Anterior cingulate cortex (tissue), 58 donors: Measurements from ENCODE around the gene PKD1L1.
"Not testable (repeated sequence)": the region's sequence is repeated elsewhere in the genome, so short reads cannot be mapped to it uniquely, and the experiment has no call there.

Source experiments
- DNase-seq, 58 donors: peaks; one replicate each; lab custom pipeline; 2025; lab: John Stamatoyannopoulos, UW

The PKD1L1 gene

GRCh38 chr7:47751724-47752123 lies 196.5 kb downstream of the PKD1L1 start:
- DNase-seq: not testable (repeated sequence)

GRCh38 chr7:47751043-47751442 lies 197.2 kb downstream of the PKD1L1 start:
- no peak for DNase-seq

DNA sequence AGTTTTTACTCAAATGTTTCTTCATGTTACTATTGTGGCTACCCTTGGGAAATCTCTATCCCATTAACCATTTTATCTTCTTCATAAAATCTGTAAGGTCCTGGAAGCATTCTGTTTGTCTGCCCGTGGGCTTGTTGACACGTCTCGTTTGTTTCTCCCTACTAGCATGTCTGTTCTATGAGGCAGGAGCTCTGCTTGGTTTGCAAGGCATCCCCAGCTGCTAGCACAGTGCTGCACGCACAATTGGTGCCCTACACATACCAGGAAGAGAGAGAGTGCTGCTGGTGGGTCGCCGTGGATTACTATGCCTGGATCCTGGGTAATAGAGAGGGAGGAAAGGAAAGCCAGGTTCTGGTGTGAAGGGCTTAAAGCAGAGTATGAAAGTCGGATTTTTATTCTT lies 200.2 kb downstream of the PKD1L1 start:
- no peak for DNase-seq

DNA sequence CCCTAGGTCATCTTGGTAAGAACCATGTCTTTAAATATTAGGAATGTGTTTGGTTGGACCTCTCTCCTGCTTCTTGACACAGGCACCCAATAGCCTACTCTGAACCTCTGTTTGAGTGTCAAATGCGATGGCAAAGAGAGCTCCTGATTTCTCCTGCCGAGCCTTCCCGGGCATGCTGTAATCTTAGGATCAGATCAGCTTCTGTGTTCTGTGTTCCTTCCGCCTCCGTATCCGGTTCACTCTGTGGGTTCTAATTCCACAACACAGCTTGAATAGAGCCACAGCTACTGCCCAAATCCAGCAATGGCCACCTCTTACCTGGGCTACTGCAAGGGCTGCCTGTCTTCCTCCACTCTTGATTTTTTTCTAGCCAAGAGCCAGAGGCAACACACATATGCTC lies 201.1 kb downstream of the PKD1L1 start:
- no peak for DNase-seq

- DNase-seq: no peak
These were observed 201.8 kb downstream of the PKD1L1 start for GRCh38 chr7:47746468-47746867.

DNA sequence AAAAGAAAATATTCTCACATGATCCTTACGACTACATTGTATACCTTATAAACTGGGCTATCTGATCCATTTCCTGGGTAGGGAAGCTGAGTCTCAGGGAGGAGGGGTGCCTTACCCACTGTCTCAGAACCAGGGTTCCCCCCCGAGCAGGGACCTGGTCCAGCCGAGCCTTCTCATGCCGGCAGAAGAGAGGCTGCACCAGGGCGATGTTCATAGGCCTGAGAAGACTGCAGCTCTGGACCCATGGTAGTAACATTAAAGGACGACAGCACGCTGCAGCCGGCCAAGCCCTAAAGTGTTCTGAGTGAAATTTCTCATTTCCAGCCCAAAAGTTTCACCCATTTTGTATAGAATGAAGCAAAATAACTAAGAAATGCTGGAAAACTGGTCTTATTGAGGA lies 203.4 kb downstream of the PKD1L1 start:
- no peak for DNase-seq

DNA sequence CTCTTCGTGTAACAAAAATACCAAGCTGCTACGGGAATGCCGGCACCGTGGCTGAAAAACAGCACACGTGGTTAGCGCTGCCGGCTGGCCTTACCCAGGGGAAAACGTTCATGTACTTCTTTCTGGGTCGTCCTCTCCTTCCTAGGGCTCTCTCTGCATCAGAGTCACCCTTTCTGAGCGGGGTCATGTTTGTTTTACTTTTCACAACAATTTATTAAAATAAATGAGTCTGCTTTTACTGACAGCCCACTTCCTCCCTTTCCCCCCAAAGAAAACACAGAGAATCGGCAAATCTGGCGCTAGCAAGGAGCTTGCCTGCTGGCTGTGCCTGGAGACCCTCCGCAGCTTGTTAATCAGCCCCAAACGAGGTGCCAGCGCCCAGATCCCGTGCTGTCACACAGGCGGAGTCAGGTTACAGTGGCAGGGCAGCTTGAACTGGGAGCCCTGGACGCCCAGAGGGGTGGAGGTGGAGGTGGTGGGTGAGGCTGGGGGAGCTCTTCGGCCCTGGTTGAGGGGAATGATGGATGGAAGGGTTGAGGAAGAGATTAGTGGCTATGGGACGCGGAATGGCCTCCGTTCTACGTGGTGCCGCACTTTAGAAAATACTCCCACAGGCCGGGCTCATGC lies 204.2 kb downstream of the PKD1L1 start:
- no peak for DNase-seq

GRCh38 chr7:47741984-47742383 lies 206.3 kb downstream of the PKD1L1 start:
- no peak for DNase-seq

- no peak for DNase-seq
These were observed 208.4 kb downstream of the PKD1L1 start for GRCh38 chr7:47739891-47740290.

DNA sequence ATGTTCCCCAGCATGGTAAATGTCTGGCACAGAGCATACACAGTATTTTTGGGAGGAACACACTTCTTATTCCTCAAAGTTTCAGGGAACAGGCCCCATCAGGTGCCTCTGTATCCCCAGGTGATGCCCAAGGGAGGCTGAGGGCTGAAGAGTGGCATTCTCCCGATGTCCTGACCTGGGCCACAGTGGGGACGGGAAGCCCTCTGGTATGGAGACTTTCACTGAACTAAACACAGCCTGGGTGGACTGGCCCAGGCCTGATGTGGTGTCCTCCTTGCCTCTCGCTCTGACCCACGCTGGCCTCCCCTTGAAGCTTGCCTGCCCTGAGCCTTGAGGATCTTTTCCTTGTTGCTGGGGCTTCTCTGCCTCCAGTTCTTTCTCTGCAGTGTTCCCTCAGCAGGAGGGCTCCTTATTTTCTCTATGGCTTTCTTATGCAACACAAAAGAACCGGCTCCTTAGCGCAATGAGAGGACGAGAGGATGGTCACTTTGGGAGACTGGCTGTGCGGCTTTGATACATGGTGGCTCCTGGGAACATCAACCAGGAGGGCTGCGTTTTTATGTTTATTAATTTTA lies 208.9 kb downstream of the PKD1L1 start:
- no peak for DNase-seq

DNA sequence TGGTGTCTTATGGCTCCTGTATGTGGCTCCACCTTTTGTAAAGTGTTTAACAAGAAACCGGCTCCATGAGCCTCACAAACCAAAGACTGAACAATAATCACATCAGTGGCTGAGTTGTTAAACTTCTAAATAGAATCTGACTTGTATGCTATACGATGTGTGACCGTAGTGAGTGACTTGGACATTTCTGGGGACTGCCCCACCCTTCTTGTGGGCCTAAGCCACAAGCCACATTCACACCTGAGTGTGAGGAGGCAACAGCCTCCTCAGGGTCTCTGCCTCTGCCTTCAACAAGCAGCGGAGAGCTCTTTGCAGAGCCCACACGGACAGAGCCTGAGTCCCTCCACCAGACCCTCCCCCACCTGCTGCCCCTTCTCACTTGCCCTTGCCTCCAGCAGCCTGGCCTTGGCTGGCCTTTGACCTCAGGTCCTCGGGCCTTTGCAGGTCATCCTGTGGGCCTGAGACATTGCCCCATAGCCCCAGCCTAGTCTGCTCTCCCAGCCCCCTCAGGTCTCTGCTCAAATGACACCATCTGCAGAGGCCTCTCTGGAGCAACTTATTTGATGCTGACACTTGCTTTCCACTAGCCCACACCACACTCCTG lies 209.6 kb downstream of the PKD1L1 start:
- DNase-seq: no peak

GRCh38 chr7:47737601-47738000 lies 210.7 kb downstream of the PKD1L1 start:
- no peak for DNase-seq

DNA sequence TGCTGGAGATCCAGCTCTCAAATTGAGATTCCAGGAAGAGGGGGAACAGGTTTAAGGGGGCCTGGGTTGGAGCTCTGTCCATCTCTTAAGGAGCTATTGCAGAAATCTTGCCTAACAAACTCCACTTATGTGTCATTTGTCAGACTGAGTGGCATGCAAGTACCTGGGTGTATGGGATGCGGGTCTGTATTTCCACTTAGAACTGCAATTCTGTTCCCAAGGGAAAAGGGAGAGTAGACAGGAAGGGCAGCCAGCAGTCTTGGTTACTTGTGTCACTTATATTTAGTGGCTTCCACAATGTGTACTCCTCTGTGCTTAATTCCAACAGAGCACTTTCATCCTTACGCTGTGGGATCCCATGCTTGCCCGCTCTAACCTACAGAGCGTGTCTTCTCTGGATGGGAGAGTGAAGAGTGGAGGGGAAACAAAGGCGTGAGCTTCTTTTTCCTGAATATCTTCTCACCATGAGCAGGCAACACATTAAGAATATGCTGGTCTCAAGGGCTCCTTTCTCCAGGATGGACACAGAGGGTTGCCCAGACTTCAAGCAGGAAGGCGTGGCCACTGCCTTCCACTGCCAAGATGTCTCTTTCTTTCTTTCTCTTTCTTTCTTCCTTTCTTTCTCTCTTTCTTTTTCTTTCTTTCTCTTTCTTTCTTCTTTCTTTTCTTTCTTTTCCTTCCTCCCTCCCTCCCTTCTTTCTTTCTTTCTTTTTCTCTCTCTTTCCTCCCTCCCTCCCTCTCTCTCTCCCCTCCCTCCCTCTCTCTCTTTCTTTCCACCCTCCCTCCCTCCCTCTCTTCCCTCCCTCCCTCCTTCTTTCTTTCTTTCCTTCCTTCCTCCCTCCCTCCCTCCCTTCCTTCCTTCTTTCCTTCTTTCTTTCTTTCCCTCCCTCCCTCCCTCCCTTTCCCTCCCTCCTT lies 212.6 kb downstream of the PKD1L1 start:
- DNase-seq: no peak

- no peak for DNase-seq
These were observed 213.3 kb downstream of the PKD1L1 start for GRCh38 chr7:47734949-47735291.

- DNase-seq: no peak
These were observed 213.8 kb downstream of the PKD1L1 start for GRCh38 chr7:47734287-47734948.

GRCh38 chr7:47730142-47730541 lies 218.1 kb downstream of the PKD1L1 start:
- no peak for DNase-seq

DNA sequence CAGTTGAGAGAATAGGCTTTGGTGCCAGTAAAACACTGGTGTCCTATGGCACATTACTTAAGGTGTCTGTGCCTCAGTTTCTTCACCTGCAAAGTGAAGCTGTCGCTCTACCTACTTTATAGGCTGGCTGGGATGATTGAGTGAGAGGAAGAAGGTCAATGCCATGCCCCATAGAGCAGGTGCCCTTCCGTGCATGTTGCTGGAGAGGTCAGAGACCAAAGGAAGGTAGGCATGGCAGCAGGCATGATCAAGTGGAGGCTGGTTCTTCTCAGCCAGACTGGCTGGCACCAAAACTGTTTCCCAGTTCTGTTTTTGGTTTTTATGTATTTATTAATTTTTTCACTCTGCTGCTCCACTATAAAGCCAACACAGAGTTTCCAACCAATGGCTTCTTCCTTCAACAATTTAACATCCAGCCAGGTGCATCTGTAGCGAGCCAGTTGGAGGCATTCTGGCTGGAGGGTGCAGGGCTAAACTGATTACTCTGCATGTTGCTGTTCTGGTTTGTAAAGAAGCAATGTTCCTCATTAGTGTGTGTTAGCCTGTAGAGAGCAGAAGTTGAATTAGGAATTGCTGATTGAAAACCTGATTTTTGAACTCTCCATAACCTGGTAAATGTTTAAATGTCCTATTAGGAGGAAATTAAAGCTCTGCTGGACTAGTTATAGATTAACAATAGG lies 222.1 kb downstream of the PKD1L1 start:
- DNase-seq: no peak

DNA sequence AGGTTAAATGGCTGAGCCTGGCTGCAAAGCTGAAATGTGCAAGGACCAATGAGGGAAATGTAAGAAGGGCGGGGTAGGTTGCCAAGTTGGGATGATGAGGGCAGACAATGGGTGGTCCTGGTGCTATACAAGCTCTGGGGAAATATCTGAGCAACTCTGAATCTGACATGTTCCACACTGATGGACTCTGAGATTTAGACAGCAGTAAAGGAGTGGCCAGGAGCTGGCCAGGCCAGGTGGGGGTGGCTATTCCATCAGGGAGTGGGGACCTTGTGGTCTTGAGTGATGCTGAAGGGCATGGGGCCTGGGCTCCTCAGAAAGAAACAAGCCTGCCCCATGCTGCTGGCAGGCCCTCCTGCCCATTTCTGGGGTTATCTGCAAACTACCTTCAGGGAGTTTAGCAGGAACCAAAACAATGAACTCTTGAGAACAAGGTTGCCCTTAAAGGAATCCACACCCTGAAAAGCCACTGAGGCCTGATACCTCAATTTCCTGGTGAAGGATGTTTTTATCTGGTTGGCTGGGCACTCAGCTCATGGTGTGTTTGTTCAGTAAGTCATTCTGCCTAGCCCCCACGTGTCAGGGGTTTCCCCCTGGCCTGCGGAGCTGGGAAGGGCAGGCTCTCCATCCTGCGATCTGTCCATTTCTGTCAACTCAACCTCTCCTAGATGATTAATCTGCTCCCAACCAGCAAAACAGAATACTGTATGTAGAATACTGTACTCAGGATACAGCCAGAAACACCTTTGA lies 223.1 kb downstream of the PKD1L1 start:
- no peak for DNase-seq
